ENCODE measurements around the gene ITIH6.

ITIH6 gene

DNA sequence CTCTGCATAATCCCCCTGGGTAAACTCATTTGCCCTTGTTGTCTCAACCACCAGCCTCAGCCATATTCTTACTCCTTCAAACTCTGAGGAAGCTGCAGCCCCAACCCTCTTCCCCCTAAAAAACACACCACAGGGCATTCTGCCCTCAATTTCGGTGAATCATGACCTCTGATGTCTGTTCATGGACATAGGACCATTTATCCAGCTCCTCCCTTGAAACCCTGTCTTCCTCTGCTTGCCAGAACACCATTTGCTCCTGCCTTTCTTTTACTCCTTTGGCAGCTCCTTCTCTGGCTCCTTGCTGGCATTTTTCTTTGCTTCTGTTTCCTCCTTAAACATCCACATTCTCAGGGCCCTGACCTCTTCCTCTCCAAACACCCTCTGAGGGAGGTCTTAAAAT lies 87.1 kb downstream of the ITIH6 start:
- no peak for DNase-seq (ENCODE audit: low spot score)

DNA sequence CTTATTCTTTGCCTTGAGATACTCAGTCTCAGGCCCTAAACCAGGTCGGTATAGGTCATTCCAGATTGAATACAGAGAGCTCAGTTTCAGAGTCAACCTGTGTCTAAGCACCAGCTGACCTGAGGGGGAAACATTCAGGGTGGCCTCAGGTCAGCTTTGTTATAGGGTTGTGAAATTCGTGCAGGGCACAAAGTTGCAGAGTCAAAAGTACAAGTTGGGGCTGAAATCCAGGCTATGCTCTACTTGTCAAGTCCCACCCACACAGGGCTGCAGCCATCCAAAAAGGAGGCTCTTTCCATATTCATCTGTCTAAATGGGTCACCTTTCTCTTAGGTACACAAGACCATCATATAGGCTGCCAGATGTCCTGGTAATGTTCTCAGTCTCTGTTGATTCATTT lies 89.7 kb downstream of the ITIH6 start:
- DNase-seq (ENCODE audit: low spot score): no peak
